Vagina (tissue), 2 donors: ENCODE data around the gene CHRNB1.
"Not testable (repeated sequence)": the region's sequence is repeated elsewhere in the genome, so short reads cannot be mapped to it uniquely, and the experiment has no call there.

ENCODE experiments used
- POLR2AphosphoS5 ChIP-seq, 2 donors: sonication (generic); formaldehyde crosslinking; IDR thresholded peaks; one replicate each; pipeline ENCODE4 v1.9.0; 2017; ENCODE audit warnings: antibody characterized with exemption in 2 of 2, mild to moderate bottlenecking in 2 of 2, low read depth in 1 of 2; ENCODE audit not compliant: insufficient read depth in 1 of 2
- TF ChIP-seq, protein P1 (sequence below), 3 experiments: fragments of 450-650 bp in 2 of 3; fragments of 200-600 bp in 1 of 3; sonication (generic) in 1 of 3; IDR thresholded peaks; one replicate each; pipeline ENCODE4 v1.5.1; 2017 to 2019; ENCODE audit warnings: antibody characterized with exemption in 3 of 3, mild to moderate bottlenecking in 2 of 3, moderate library complexity in 2 of 3

DNA sequence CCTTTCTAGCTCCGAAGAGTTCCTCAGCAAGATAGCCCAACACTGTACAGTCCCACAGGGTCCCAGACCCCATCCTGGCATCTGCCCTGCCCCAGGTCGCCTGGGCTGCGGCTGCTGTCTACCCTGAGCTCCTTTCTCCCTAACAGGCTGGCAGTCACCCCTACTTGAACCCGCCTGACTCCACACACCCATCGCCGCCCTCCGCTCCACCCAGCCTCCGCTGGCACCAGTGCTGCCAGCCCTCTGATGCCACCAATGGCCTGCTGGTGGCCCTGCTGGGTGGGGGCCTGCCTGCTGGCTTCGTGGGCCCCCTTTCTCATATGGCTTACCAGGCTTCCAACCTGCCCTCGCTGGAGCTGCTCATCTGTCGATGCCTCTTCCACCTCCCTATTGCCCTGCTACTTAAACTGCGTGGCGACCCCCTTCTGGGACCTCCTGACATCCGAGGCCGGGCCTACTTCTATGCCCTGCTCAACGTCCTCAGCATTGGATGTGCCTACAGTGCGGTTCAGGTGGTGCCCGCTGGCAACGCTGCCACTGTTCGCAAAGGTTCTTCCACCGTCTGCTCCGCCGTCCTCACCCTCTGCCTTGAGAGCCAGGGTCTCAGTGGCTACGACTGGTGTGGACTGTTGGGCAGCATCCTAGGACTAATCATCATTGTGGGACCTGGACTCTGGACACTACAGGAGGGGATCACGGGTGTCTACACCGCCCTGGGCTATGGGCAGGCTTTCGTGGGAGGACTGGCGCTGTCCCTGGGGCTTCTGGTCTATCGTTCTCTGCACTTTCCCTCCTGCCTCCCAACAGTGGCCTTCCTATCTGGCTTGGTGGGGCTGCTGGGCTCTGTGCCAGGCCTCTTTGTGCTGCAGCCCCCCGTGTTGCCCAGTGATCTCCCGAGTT is 37.2 kb downstream of the CHRNB1 start:
- TF ChIP-seq, protein P1, sequence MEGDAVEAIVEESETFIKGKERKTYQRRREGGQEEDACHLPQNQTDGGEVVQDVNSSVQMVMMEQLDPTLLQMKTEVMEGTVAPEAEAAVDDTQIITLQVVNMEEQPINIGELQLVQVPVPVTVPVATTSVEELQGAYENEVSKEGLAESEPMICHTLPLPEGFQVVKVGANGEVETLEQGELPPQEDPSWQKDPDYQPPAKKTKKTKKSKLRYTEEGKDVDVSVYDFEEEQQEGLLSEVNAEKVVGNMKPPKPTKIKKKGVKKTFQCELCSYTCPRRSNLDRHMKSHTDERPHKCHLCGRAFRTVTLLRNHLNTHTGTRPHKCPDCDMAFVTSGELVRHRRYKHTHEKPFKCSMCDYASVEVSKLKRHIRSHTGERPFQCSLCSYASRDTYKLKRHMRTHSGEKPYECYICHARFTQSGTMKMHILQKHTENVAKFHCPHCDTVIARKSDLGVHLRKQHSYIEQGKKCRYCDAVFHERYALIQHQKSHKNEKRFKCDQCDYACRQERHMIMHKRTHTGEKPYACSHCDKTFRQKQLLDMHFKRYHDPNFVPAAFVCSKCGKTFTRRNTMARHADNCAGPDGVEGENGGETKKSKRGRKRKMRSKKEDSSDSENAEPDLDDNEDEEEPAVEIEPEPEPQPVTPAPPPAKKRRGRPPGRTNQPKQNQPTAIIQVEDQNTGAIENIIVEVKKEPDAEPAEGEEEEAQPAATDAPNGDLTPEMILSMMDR (IDR thresholded peaks at IDR 0.05) = not testable (repeated sequence)
- not testable (repeated sequence) for TF ChIP-seq POLR2AphosphoS5 (IDR thresholded peaks at IDR 0.05; ENCODE audit: insufficient read depth in 1 of 2, low read depth in 1 of 2)
